ENCODE data around the gene PAQR9. TPM values are rescaled to one million over a fixed set of nuclear protein-coding genes. Genes with fewer than 3 reads are reported as not detected.

The PAQR9 gene, protein sequence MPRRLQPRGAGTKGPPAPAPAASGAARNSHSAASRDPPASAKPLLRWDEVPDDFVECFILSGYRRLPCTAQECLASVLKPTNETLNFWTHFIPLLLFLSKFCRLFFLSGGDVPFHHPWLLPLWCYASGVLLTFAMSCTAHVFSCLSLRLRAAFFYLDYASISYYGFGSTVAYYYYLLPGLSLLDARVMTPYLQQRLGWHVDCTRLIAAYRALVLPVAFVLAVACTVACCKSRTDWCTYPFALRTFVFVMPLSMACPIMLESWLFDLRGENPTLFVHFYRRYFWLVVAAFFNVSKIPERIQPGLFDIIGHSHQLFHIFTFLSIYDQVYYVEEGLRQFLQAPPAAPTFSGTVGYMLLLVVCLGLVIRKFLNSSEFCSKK
- total RNA-seq = under 0.01 TPM in 1 of 2 replicates, not detected in the other

DNA sequence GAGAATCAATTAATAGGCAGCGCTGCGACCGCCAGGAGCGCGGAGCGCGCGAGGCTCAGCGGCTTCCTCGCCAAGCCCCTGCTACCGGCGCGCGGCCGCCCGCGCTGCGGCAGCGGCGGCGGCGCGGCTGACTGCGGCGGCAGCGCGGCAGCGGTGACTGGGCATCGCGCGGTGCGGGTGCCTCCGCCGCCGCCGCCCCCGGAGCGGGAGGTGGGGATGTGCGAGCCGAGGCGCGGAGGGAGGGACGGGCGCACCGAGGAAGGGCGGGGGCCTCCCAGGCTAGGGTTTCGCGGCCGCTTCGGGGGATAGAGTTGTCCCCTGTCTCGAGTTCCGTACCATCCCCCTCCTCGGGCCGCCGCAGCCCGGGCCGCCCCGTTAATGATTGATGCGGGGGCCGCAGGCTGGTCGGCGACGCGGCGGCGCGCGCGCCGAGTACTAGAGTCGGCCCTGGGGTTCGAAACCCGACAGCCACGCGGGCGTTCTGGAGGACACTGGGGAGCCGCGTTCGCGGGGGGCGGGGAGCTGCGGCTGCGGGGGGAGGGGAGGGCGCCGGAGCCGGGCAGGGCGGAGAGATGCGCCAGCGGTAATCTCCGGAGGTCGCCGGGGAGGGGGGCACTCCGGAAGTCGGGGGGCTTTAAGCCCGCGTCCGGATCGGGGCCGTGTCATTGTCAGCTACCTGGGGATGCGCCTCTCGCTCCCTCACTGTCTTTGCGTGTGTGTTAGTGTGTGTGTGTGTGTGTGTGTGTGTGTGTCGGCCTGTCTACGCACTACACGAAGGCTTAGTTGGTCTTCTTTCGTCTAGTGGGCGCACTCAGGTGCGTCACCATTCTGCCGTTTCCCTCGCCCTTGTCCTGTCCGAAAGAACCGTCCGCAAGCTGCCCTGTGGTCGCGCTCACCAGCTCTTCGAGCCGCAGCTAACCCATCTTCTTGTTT is at the start of gene PAQR9:
TSS of gene PAQR9 (minus strand) at position 159 of the 933 bp plus-strand sequence. CDS start 338 bp downstream, outside the sequence.

GRCh38 chr3:143001369-143002082 is 38.1 kb upstream of the PAQR9 start, which contains the start of gene U2SURP:
Gene U2SURP, plus strand, starts transcription at chr3:143001570. Its CDS starts 59 bp downstream, at chr3:143001629.

Other genes with a start within 250 kb of the PAQR9 start
- gene TRPC1, start 239.6 kb downstream of the PAQR9 start, total RNA-seq = 8.5 and 18.6 TPM in 2 replicates
- 0.27 and 13.6 TPM in 2 replicates for gene PCOLCE2, start 74.6 kb downstream of the PAQR9 start, total RNA-seq
- gene U2SURP, start 37.9 kb upstream of the PAQR9 start, total RNA-seq = 48.3 and 49.7 TPM in 2 replicates
- 12.2 and 19.6 TPM in 2 replicates for gene CHST2, start 156.1 kb upstream of the PAQR9 start, total RNA-seq